ENCODE measurements around the gene CASP3. TPM values are rescaled to one million over a fixed set of nuclear protein-coding genes. Genes with fewer than 3 reads are reported as not detected.

CASP3 gene
- total RNA-seq (74.1 and 81.2 TPM in 2 replicates), polyA plus RNA-seq (53.6 and 63.9 TPM in 2 replicates)

GRCh38 chr4:184649026-184649970 is at the start of gene CASP3, which contains the start of gene PRIMPOL:
Gene CASP3, minus strand, starts transcription at chr4:184649447. Its CDS starts 10,994 bp downstream, at chr4:184638453.
Gene PRIMPOL, plus strand, starts transcription at chr4:184649738. Its CDS starts 7,403 bp downstream, at chr4:184657141.
- Histone ChIP-seq H3K27me3 (no peaks in the 10 kb centered on the region), H3K9me3 (ENCODE audit: low read depth) (no peaks in the 10 kb centered on the region), H3K4me2 (peak within 1 kb of the TSS; percentile 89), H3K4me3 (peak within 1 kb of the TSS; percentile 94), H3K9me2 (replicated peaks; ENCODE audit: insufficient read depth) (no peaks in the 10 kb centered on the region), H3K79me2 (peaks cover 55% of the 10 kb centered on the region), H3K36me3 (replicated peaks; ENCODE audit: insufficient read depth, low read depth) (no peaks in the 10 kb centered on the region), H2AFZ (peak within 1 kb of the TSS; percentile 91), H4K20me1 (ENCODE audit: insufficient read depth, poor library complexity, severe bottlenecking) (peaks cover 24% of the 10 kb centered on the region), H3K4me1 (ENCODE audit: insufficient read depth) (peaks cover 26% of the 10 kb centered on the region), H3K27ac (peak within 1 kb of the TSS; percentile 99)
- TF ChIP-seq EZH2phosphoT487 (IDR thresholded peaks at IDR 0.05; ENCODE audit: low read depth, severe bottlenecking, unreplicated experiment) (no peak), EZH2 (IDR thresholded peaks at IDR 0.05; ENCODE audit: borderline replicate concordance) (no peak)
- TF ChIP-seq, protein P1, sequence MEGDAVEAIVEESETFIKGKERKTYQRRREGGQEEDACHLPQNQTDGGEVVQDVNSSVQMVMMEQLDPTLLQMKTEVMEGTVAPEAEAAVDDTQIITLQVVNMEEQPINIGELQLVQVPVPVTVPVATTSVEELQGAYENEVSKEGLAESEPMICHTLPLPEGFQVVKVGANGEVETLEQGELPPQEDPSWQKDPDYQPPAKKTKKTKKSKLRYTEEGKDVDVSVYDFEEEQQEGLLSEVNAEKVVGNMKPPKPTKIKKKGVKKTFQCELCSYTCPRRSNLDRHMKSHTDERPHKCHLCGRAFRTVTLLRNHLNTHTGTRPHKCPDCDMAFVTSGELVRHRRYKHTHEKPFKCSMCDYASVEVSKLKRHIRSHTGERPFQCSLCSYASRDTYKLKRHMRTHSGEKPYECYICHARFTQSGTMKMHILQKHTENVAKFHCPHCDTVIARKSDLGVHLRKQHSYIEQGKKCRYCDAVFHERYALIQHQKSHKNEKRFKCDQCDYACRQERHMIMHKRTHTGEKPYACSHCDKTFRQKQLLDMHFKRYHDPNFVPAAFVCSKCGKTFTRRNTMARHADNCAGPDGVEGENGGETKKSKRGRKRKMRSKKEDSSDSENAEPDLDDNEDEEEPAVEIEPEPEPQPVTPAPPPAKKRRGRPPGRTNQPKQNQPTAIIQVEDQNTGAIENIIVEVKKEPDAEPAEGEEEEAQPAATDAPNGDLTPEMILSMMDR (IDR thresholded peaks at IDR 0.05; ENCODE audit: poor library complexity) = peak; percentile 30
- WGBS (ENCODE audit: low lambda C conversion rate, missing lambda C conversion rate) = 2% methylated on average over 42 of the region's 90 CpGs
- peak; percentile 98 for DNase-seq (ENCODE audit: low spot score)

DNA sequence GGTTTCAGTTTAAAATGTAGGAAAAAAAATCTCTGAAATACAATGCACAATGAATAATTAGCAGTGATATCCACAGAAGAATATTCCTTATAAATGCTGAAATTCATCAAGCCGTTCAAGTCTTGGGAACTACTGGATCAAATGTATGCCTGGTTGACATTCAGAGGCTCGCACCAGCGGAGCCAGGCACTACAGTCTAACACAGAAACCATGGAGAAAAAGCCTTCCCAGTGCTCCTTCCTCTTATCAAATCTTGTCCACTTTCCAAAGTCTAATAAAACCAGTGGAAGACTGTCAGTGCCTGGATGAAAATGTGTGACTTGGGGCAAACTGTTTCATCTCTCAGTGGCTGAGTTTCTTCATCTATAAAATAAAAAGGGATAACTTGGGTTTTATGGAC is 48.7 kb upstream of the CASP3 start:
- H3K36me3 ChIP-seq (replicated peaks; ENCODE audit: insufficient read depth, low read depth) = no peaks in the 10 kb centered on the region
- no peak overlapping the region for H3K4me3 ChIP-seq
- no peaks in the 10 kb centered on the region for H3K9me2 ChIP-seq (replicated peaks; ENCODE audit: insufficient read depth)
- no peak overlapping the region for H3K27ac ChIP-seq
- no peaks in the 10 kb centered on the region for H3K79me2 ChIP-seq
- no peak for TF ChIP-seq EZH2 (IDR thresholded peaks at IDR 0.05; ENCODE audit: borderline replicate concordance)
- TF ChIP-seq, protein P1 (IDR thresholded peaks at IDR 0.05; ENCODE audit: poor library complexity) = no peak
- no peak for TF ChIP-seq EZH2phosphoT487 (IDR thresholded peaks at IDR 0.05; ENCODE audit: low read depth, severe bottlenecking, unreplicated experiment)
- no peak for DNase-seq (ENCODE audit: low spot score)
- no peak overlapping the region for H3K4me2 ChIP-seq
- H3K4me1 ChIP-seq (ENCODE audit: insufficient read depth) = no peaks in the 10 kb centered on the region
- H3K9me3 ChIP-seq (ENCODE audit: low read depth) = no peaks in the 10 kb centered on the region
- WGBS (ENCODE audit: low lambda C conversion rate, missing lambda C conversion rate) = 91% methylated on average over 3 of the region's 3 CpGs
- H4K20me1 ChIP-seq (ENCODE audit: insufficient read depth, poor library complexity, severe bottlenecking) = no peaks in the 10 kb centered on the region
- no peak overlapping the region for H2AFZ ChIP-seq
- no peaks in the 10 kb centered on the region for H3K27me3 ChIP-seq

DNA sequence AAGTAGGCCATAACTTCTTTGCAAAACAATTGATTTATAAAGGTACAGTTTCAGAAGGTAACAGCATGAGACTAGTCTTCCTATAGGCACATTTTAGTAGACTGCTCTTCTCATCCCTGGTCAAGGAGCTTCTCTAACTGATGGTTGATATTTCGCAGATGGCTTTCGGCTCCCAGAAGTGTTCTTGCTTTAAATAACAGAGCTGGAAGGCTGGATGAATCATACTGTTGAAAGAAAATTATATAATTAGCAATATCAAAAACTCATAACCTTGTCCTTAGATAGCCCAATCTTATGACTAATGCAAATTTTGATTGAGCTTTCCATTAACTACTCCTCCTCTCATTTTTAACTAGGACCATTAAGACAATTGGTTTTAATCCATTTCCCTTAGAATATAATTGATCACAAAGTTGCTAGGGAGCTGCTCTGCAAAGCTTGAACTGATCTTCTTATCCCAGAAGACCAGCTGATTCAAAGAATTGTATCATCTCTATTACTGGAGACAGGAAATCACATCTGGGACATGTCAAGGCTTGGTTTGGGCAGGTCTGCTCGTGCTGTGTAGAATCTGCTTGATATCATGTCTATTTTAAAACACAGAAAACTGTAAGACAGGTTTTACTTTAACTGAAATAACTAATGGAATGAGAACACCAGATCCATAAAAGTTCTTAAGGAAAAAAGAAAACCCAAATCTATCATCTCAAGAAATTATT is 46.1 kb upstream of the CASP3 start:
- Histone ChIP-seq H3K27ac (no peak overlapping the region), H3K9me3 (ENCODE audit: low read depth) (no peaks in the 10 kb centered on the region), H3K9me2 (replicated peaks; ENCODE audit: insufficient read depth) (no peaks in the 10 kb centered on the region), H2AFZ (no peak overlapping the region), H3K4me2 (no peak overlapping the region), H3K27me3 (no peaks in the 10 kb centered on the region), H3K36me3 (replicated peaks; ENCODE audit: insufficient read depth, low read depth) (no peaks in the 10 kb centered on the region), H3K4me3 (no peak overlapping the region), H3K4me1 (ENCODE audit: insufficient read depth) (no peaks in the 10 kb centered on the region), H3K79me2 (no peaks in the 10 kb centered on the region), H4K20me1 (ENCODE audit: insufficient read depth, poor library complexity, severe bottlenecking) (no peaks in the 10 kb centered on the region)
- DNase-seq (ENCODE audit: low spot score) = no peak
- TF ChIP-seq EZH2phosphoT487 (IDR thresholded peaks at IDR 0.05; ENCODE audit: low read depth, severe bottlenecking, unreplicated experiment) (no peak), EZH2 (IDR thresholded peaks at IDR 0.05; ENCODE audit: borderline replicate concordance) (no peak)
- TF ChIP-seq, protein P1 (IDR thresholded peaks at IDR 0.05; ENCODE audit: poor library complexity) = no peak
- 84% methylated on average over 3 of the region's 3 CpGs for WGBS (ENCODE audit: low lambda C conversion rate, missing lambda C conversion rate)

Data from hepatocyte (in vitro differentiated cells).